Stimulated activated naive CD4-positive, alpha-beta T cell (primary cell): ENCODE data around the gene OVCA2.

Experiments
- DNase-seq, 6 experiments: peaks; one replicate each; lab custom pipeline; 2025; lab: John Stamatoyannopoulos, UW

OVCA2 gene

DNA sequence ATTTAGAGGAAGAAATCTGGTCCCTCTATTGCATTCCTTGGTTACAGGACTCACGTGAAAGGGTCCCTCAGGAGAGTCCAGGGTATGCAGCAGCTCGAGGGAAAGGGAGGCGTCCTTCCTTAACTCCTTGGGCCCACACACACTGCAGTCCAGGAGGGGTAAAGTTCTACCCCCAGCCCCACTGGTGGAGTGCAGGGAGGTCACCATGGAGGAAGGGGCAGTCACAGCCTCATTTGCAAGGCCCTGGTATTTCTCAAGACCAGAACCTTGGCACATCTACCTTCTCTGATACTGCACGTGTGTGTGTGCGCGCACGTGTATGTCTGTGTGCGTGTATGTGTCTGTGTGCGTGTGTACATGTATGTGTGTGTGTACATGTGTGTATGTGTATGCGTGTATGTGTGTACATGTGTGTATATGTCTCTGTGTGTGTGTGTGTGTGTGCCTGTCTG lies 24.2 kb downstream of the OVCA2 start:
- DNase-seq, result no peak

DNA sequence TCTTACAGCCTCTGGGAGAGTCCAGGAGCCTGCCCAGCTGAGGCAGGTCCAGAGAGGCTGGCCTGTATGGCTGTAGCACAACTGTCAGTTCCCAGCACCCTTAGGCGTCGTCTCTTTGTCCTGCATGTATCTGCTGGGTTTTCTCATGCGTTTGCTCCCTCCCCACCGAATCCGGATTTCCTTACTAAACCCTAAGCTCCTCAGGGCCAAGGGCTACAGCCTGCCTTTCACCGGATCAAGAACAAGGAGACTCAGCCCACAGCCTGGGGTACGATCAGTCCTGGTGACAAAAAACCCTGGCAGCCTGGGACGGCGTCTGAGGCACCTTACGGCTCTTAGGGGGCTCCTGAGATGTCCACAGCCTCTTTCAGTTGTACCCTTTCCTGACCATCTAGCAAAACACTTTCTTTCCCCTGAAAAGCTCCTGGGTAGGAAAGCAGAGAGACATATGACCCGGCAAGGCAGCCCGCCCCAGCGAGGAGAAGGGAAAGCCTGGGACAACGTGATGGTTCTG lies 25.3 kb downstream of the OVCA2 start:
- DNase-seq, result no peak

DNA sequence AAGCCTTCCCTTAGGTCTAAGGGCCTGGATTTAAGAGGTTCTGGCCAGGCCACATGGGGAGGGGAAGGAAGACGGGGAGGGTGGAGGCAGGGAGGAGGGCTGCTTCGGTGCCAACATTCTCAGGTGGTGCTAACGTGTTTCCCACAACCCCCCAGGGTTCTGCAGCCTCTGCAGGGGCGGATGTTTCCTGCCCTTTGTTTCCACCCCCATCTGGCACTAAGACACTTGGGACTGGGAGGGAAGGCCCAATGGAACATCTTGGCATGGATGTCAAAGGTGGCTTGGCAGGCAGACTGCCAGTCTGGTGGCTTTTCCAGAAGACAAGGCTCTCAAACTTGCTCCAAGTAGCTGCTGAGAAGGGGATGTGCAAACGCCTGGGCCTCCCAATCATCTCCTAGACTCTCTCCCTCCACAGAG lies 25.8 kb downstream of the OVCA2 start:
- no peak for DNase-seq

DNA sequence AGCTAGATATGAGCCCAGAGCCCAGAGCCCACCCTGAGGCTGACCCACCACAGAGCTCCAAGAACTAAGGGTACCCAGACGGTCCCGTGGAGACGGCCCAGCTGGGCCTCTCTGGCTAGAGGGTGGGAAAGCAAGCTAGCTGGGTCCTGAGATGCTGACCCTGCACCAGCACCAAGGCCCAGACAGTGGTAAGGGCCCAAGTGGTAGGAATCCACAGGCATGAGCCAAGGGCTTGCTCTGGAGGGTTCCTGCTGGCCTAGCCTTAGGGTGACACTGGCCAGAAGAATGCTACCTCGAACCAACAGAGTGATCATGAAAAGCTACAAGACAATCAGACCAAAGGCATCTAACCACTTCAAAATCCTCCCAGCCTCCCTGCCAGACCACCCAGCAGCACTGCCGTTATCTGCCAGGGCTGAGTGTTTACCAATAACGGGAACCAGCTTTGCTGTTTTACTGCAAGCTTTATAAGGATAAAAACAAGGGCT lies 26.3 kb downstream of the OVCA2 start:
- no peak for DNase-seq

DNA sequence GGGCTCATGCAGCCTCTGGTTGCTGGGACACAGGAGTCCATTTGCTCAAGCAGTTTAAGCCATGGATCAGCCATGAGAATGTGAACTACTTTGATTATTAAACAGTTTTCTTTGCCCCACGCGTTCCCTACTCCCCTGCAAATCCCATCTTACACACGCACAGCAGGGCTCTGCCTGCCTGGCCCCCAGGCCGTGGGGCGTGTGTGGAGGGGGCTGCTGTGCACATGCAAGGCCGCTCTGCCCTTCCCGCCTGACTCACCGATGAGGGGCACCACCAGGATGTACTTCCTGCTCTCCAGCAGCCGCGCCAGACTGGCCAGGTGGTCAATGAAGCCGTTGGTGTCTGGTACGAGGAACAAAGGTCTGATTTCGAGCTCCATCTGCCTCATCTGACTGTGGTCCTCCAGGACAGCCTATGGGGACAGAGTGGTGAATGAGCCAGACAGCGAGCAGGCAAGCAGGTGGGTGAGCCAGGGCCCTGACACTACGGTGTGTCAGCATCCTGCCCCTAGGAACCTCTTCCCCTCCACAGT lies 26.8 kb downstream of the OVCA2 start:
- DNase-seq, result no peak

DNA sequence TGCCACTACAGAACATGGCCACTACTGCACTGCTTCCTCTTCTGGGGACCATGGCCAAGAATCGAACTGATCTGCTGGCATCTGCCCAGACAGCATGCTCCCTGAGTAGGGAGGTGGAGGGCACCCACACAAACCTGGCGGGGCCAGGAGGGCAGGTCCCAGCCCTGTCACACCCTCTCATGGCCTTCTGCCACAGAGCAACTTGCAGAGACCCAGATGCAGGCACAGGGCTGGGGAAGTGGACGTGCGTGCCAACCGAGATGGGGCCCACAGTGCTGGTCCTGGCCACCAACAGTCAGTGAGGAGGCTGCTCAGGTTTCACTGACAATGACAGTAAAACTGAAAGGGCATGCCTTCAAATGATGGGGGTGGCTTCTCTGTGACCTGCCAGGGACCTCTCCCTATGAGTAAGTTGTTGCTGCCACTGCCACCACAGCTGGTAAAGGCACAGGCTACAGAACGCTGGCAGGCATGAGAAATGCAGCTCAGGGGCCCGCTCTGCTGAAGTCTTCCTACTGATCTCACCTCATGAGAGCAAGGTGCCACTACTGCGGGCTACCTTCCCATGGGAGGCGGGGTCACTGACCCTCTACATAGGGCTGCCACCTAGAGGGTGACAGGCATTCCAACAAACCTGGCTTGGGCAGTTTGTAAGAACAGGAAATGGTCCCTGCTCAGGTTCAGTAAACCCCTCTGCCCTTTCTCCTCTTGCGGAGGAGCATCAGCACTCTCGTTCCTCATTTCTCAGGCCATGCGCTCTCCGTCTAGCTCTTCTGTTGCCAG lies 28.6 kb downstream of the OVCA2 start:
- no peak for DNase-seq

DNA sequence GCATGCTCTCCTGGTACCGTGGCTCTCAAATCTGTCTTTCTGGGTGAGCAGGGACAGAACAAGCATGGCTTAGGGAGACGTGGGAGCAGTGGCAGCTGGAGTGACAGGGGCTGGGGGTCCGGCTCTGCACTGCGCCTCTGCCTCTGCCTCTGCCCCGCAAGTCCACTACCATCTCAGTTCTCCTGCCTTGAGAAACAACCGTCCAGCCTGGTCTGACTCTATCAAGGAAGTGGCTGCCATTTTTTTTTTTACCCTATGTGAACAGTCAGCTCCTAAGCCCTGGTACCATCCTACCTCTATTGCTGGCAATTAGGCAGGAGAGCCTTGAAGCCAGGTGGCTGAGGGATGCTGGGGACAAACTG lies 29.2 kb downstream of the OVCA2 start:
- no peak for DNase-seq

DNA sequence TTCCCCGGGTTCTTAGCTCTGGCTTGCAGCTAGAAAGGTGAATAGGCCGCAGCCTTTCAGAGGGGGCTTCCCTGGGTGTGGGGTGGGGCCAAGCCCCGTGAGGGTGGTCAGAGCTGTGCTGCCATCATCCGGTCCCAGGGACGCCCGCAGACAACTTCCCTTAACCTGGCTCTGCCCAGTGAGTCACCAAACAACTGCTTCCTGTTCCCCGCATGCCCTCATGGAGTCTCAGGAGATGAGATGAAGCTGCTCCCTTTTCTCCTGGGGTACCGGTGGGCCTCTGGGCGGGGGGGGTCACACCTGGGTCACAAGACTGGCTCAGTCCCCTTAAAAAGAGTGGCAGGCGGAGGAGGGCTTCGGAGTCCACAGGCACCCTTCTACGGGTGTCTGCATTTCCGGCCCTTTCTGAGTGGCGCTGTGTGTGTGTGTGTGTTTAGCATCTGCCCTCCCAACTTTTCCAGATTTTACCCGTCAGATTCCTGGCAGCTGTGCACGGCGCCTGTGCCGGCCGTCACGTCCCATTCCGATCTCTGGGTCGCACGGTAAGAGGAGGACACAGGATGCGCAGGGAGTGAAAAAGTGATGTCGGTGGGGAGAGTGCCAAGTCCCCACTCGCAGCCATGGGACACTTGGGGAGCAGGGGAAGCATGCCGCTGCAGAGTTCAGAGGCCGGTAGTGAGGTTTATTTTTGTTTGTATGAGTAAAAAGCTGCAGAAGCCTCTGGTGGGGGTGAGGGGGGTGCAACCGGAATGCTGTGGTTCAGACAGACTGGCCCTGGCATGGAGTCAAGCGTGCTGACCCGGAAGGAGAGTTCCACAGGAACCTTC lies 29.8 kb downstream of the OVCA2 start:
- no peak for DNase-seq

DNA sequence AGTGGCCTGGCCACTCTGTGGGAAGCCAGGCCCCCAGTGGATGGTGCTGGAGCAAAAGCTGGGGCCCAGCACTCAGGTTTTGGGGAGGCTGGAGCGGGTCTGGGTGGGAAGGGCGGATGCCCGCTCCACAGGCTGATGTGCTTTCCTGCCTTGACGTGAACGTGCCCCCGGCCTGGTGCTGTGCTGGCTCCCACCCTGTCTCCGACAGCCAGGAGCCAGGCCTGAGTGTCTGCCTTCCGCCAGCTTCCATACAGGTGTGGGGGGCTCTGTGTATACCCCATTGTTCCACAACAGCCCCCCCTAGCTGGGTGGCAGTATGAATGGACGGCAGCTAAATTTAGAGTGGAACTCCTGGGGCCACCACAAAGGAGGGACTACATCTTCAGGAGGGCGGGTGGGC lies 33.1 kb downstream of the OVCA2 start:
- no peak for DNase-seq

DNA sequence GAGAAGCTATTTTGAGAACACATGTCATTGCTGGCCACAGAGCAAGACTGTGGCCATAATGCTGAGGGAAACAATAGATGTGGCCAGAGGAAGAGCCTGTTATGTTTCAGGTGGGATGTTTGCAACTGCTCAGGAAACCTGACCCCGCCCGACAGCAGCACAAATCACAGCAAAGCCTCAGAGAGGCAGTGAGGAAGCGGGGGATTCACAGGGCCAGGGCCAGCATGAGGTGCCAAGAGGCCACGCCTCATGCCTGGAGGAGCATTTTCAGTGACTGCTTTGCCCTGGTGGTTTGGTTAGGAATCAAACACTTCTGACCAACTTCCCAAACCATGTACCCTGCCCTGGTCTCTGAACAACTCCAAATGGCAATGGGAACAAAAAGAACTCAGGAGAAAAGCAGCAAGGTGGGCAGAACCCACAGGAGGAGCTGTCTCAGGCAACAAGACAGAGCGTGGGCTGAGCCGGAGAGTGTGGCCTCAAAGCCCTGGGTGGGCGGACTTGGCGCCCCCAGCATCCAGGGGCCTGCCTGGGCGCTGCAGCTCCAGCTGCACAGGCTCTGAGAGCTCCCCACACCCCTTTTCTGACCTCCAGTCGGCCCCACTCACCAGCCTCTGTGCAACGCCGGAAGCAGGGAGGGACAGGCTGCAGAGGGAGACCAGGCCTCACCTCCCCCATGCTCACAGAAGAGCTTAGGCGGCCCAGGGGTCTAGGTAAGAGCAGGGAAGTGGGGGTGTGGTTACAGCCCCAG lies 33.7 kb downstream of the OVCA2 start:
- DNase-seq, result no peak

DNA sequence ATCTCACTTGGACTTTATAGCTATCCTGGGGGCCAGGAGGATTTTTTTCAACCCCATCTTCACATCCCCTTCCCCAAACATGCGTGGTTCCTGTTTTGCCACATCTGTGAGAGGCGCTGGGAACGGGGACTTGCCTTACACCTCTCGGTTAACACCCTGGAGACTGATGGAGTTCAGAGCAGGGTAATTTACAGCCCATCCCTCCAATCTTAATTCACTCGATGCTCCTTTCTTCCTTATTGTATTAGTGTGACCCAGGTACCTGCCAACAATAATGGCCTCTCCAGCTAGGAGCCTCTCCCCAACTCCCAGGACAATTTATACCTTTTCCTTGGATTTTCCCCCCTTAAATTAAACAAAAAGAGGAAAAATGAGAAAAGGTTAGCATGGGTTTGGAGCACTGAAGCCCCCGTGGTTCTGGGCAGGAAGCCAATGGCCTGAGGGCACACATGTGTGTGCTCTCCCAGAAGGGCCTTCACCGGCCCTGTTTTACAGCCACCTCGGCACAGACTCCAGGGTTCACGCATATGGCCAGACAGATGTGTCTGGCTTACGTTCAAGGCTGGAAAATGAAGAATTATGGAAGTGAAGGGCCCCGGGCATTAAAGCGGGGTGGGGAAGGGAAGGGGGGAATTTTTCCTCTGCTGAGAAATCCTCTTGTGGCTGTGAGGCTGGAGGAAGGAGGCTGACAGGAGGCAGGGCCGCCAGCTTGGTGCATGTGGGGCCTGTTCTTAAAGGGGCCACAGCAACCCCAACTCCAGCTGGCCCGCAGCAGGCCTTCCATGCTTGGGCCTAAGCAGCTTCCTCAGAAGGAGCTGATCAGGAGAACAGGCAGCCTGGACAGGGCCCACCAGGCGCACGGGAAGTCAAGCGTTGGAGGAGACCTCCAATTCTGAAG lies 34.5 kb downstream of the OVCA2 start:
- no peak for DNase-seq

DNA sequence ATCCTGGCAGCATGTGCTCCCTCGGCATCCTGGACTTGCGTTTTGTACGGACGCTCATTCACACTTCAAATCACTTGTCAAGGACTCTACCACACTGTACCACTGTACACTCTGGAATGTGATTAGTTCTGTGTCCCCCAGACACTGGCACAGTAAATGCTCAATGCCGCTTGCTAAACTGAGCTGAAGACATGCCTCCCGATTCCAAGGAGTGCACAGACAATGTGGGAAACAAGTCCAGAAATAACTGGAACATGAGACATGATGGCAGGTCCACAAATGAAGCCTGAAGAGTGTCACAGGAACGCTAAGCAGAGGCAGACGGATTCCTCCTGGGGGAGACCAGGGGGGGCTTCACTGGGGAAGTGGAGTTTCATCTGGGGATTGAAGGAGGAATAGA lies 35.2 kb downstream of the OVCA2 start:
- DNase-seq, result no peak

DNA sequence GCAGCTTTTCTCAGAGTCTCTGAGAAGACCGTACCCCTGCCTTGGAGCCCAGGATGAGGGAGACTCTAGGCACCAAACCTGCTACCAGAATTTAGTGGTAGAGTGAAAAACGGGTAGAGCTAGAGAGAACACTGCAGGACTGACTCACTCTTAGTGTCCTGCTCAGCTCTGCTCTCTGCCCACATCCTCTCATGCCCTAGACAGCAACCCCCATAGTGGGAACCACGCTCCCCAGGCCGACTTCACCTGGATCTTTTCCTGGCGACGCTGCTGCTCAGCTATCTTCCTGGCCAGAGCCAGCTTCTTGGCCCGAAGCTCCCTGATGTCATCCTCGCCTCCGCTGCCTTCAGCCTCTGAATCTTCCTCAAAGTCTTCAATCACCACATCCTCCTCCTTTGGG lies 39.7 kb downstream of the OVCA2 start:
- DNase-seq, result no peak

DNA sequence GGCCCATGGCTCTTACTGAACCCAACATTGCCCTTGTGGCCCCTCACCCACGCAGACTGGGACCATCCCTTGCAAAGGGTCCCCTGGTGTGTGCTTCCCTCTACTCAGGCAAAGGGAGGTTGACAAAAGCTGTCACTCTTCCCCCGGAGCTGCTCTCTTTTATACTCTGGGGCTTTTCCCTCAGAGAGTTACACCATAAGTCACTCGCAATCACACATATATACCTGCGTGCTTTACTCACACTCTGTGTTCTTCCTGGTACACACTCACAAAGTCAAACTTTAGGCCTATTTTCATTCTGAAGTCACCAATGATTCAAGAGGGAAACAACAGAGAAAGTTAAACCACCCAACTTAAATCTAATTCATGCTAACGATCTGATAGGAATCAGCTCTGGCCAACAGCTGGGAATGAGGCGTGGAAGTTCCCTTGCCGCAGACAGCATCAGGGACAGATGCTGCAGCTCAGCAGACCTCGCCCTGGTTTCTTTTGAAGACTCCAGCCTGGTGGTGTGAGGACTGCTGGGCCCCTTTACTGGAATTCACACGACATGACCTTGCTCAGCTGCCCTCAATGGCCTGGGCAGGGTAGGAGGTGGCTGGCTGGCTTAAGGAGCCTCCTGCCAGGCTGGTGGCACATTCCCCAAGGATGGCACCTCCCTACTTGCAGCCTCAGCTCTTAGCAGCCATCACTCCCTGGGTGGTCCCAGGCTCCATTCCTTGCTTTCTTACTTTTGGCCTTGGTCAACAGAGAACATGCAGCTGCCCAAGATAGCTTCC lies 40.4 kb downstream of the OVCA2 start:
- DNase-seq, result no peak

DNA sequence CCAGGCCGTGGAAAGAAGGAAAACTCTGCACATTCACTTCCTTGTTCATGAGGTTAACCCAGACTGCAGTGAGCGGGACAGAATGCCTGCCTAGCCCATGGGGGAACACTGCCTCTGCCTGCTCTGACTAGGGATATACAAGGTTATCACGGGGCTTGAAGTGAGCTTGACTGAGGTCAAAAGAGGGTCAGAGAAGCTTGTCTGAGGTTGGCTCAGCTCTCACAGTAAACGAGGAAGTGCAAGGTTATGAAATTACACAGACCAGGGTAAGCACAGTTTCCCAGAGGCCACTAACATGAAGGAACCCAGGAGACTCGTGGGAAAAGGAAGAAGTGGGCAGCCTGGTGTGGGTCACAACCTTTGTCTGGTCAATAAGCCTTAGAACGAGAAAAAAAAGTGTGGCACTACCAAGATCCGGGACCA lies 41.8 kb downstream of the OVCA2 start:
- no peak for DNase-seq

DNA sequence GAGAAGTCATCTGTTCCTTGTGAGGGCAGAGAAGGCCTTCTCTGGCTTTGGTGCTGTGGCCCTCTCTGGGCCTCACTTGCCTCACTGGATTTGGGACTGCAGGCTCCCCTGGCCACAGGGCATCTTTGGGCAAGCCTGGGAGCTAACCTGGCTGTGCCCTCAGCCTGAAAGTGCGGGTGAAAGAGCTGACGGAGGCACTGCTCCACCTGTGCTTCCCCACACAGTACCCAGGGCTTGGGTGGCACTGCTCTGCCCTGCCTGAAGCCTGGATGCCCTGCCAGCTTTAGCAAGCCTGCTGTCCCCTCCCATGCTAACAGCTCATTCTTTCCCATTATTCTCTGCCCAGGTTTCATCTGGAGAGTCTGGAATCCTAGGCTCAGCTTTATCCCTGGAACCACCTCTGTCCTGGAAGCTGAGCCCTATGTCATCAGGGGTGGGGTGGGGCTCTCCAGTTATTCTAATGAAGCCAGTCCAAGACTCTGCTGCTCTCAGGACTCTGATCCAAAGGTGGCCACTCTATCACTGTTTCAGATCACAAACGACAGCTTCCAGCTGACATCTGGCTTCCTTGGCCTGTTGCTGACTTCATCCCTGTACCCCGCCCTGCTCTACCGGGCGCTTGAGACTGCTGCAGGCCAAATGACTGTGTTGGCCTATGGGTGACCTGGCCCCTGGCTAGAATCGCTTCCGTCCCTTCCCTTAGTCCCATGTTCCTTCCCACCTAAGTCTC lies 42.4 kb downstream of the OVCA2 start:
- DNase-seq, result no peak

DNA sequence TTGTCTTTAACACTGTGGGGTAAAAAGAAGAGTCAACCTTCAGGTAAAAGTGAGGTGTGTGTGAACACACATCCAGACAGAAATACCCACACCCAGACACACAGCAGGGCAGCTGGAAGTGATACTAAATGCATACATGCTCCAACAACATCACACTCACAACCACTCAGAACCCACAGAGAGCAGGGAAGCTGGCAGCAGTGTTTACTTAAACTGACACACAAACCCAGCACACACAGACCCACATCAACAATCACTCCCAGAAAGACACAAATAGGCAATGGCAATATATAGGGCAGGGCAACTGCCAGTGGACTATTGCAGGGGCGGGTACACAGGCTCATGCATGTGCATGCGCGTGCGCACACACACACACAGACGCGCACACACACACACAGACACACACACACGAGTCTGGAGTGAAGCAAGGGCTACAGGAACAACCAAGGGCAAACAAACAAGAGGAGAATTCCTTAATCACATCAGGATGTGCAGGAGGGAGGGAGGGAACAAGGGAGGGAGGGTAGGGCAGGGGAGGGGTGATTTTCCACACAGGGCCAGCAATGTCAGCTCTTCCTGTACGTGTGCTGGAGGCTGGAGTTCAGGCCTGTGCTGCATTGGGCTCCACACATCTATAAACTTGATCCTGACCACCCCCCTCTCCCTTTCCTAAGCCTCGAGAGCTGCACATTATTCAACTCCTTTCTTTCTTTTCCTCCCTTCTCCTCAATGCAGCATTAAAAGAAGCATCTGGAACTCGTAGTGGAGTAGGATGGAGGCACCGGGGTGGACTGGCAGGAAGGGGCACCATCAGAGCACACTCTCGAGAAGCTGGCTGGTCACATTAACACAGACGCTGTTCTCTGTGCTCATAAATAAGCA lies 43.2 kb downstream of the OVCA2 start:
- no peak for DNase-seq

DNA sequence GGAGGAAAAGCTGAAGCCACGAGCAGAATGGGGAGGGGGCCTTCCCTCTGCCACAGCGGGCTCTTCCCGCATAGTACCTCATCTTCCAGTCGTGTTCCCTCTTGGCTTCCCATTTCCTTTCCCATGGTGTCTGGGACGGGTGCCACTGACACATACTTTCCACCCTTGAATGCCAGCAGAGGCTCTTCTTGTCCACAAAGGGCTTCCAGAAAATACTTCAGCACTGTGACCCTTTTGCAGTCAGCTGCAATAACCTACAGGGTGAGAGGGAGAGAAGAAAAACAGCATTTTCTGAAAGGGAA lies 43.8 kb downstream of the OVCA2 start:
- no peak for DNase-seq

DNA sequence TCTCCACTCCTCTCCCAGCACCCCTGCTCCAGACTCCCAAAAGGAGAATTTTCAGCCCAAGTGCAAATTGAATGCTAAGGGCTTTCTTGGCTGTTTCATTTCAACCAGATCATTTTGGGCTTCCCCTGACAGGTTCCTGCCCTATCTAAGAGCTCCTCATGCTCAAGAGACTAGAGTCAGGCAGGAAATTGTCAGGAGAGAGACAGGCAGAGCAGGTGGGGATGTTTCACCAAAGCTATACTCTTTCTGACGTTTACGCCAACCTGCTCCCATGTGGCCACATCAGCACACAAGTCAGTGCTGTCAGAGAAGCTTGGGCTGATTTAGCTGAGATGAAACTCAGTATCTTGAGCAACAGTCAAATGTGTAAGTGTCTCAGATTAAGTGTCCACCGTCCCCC lies 44.5 kb downstream of the OVCA2 start:
- no peak for DNase-seq
